ENCODE results near the gene ALAS1.

GRCh38 chr3:52177701-52178042 is 20.3 kb upstream of the ALAS1 start:
- TF ChIP-seq POLR2AphosphoS5 (IDR thresholded peaks at IDR 0.05; ENCODE audit: insufficient read depth in 1 of 2, low read depth in 1 of 2) (no peak), CTCF (IDR thresholded peaks at IDR 0.05) (no peak)
